ENCODE data around the gene SLC25A36. TPM values are rescaled to one million over a fixed set of nuclear protein-coding genes. Genes with fewer than 3 reads are reported as not detected.
A peak's percentile ranks its signal among the peaks of the same experiment; 100 is the strongest.
"Not testable (repeated sequence)": the region's sequence is repeated elsewhere in the genome, so short reads cannot be mapped to it uniquely, and the experiment has no call there.

Gene SLC25A36
- total and polyA plus RNA-seq, 8 donors: 13.1 to 275 (median 64.2) TPM

- Histone ChIP-seq H3K27me3 (no peaks in the 10 kb centered on the region), H3K27ac (peak overlapping the region in 1 of 5 donors; percentile 46), H3K9me3 (no peaks in the 10 kb centered on the region), H3K4me1 (peaks cover 19 to 69% (median 50%) of the 10 kb centered on the region in 4 donors), H3K4me3 (no peak overlapping the region), H3K36me3 (peaks cover 0 to 29% (median 14%) of the 10 kb centered on the region in 4 donors)
- intact Hi-C loops (cut with DNase I; ENCODE audit: low total_unique reads): no loop called here
- 45 to 61% (median 53%) methylated on average over 5 of the region's 5 CpGs for WGBS, 5 donors
- no peak for DNase-seq
- TF ChIP-seq EP300 (IDR thresholded peaks at IDR 0.05) (no peak), CTCF (IDR thresholded peaks at IDR 0.05) (no peak), POLR2AphosphoS5 (IDR thresholded peaks at IDR 0.05) (no peak), POLR2A (IDR thresholded peaks at IDR 0.05) (no peak)
These were observed 14.6 kb downstream of the SLC25A36 start for GRCh38 chr3:140956058-140956835.

GRCh38 chr3:140972833-140973232 is 31.2 kb downstream of the SLC25A36 start:
- DNase-seq: peak in 1 of 2 donors; percentile 23
- no peak overlapping the region for H3K27ac ChIP-seq
- peaks cover 0 to 63% (median 45%) of the 10 kb centered on the region in 4 donors for H3K36me3 ChIP-seq
- H3K27me3 ChIP-seq: no peaks in the 10 kb centered on the region
- intact Hi-C loops (cut with DNase I; ENCODE audit: low total_unique reads): loop anchor here (5.0 kb wide), 1 partner anchor 76 kb away; no protein-coding TSS in a partner anchor
- no peaks in the 10 kb centered on the region for H3K9me3 ChIP-seq
- H3K4me3 ChIP-seq: no peak overlapping the region
- TF ChIP-seq CTCF (IDR thresholded peaks at IDR 0.05) (peak in 2 of 7 experiments; percentile 24 to 30), POLR2A (IDR thresholded peaks at IDR 0.05) (no peak), POLR2AphosphoS5 (IDR thresholded peaks at IDR 0.05) (no peak), EP300 (IDR thresholded peaks at IDR 0.05) (no peak)
- H3K4me1 ChIP-seq: no peaks in the 10 kb centered on the region

- H3K27ac ChIP-seq: no peak overlapping the region
- TF ChIP-seq CTCF (IDR thresholded peaks at IDR 0.05): no peak
- no peak for TF ChIP-seq POLR2AphosphoS5 (IDR thresholded peaks at IDR 0.05)
- TF ChIP-seq POLR2A (IDR thresholded peaks at IDR 0.05): no peak
- no peak for TF ChIP-seq EP300 (IDR thresholded peaks at IDR 0.05)
- H3K27me3 ChIP-seq: no peaks in the 10 kb centered on the region
- intact Hi-C loops (cut with DNase I; ENCODE audit: low total_unique reads): loop anchor here (5.0 kb wide), 1 partner anchor 78 kb away; no protein-coding TSS in a partner anchor
- no peaks in the 10 kb centered on the region for H3K4me1 ChIP-seq
- DNase-seq: no peak
- H3K4me3 ChIP-seq: no peak overlapping the region
- H3K9me3 ChIP-seq: no peaks in the 10 kb centered on the region
- peaks cover 0 to 66% (median 47%) of the 10 kb centered on the region in 4 donors for H3K36me3 ChIP-seq
These were observed 33.3 kb downstream of the SLC25A36 start for GRCh38 chr3:140974900-140975299.

- no peaks in the 10 kb centered on the region for H3K27me3 ChIP-seq
- H3K36me3 ChIP-seq: peaks cover 0 to 26% (median 22%) of the 10 kb centered on the region in 4 donors
- no peaks in the 10 kb centered on the region for H3K4me1 ChIP-seq
- DNase-seq: no peak
- H3K27ac ChIP-seq: no peak overlapping the region
- TF ChIP-seq POLR2A (IDR thresholded peaks at IDR 0.05): no peak
- no peak for TF ChIP-seq CTCF (IDR thresholded peaks at IDR 0.05)
- no peak for TF ChIP-seq EP300 (IDR thresholded peaks at IDR 0.05)
- no peak for TF ChIP-seq POLR2AphosphoS5 (IDR thresholded peaks at IDR 0.05)
- no peak overlapping the region for H3K4me3 ChIP-seq
- intact Hi-C loops (cut with DNase I; ENCODE audit: low total_unique reads): no loop called here
- peaks cover 0 to 7% (median 5%) of the 10 kb centered on the region in 4 donors for H3K9me3 ChIP-seq
- 61 to 68% (median 66%) methylated on average over 4 of the region's 4 CpGs for WGBS, 5 donors
These were observed 39.0 kb downstream of the SLC25A36 start for GRCh38 chr3:140980663-140981062.

- H3K27me3 ChIP-seq; H3K4me1 ChIP-seq; H3K4me3 ChIP-seq; DNase-seq; intact Hi-C loops (cut with DNase I; ENCODE audit: low total_unique reads); H3K36me3 ChIP-seq; H3K27ac ChIP-seq: not testable (repeated sequence)
- WGBS, 5 donors: 75 to 96% (median 88%) methylated on average over 5 of the region's 5 CpGs
- H3K9me3 ChIP-seq: peaks cover 0 to 29% (median 13%) of the 10 kb centered on the region in 4 donors
These were observed 46.2 kb downstream of the SLC25A36 start for GRCh38 chr3:140987792-140988191.
